Fibroblast of lung (primary cell): ENCODE measurements around the gene TSPAN16. TPM values are rescaled to one million over a fixed set of nuclear protein-coding genes. Genes with fewer than 3 reads are reported as not detected.

Experiments used
- DNase-seq, 2 donors: peaks; one replicate each; pipeline versions ENCODE4 v3.0.0 to v3.0.0-alpha.2; 2010; ENCODE audit warnings: low read depth in 2 of 2
- H2AFZ ChIP-seq: 2 replicates; pipeline ENCODE4 v1.5.1; 2012; ENCODE audit warnings: low read length, control low read depth, inconsistent platforms
- H3K27ac ChIP-seq: 2 replicates; pipeline ENCODE4 v1.5.1; 2011; ENCODE audit warnings: low read length, control low read depth; ENCODE audit not compliant: insufficient read depth
- H3K27me3 ChIP-seq: 2 replicates; pipeline ENCODE4 v1.5.1; 2011; ENCODE audit warnings: mild to moderate bottlenecking, low read length; ENCODE audit not compliant: control insufficient read depth, insufficient read depth
- H3K36me3 ChIP-seq: 2 replicates; pipeline ENCODE4 v1.5.1; 2011; ENCODE audit warnings: low read length; ENCODE audit not compliant: control insufficient read depth, insufficient read depth
- H3K4me1 ChIP-seq: 2 replicates; pipeline ENCODE4 v1.5.1; 2011; ENCODE audit warnings: low read length; ENCODE audit not compliant: control insufficient read depth, insufficient read depth; ENCODE audit errors: extremely low read depth
- H3K4me2 ChIP-seq: 2 replicates; pipeline ENCODE4 v1.5.1; 2011; ENCODE audit warnings: low read length, control low read depth; ENCODE audit not compliant: insufficient read depth; ENCODE audit errors: extremely low read depth
- H3K4me3 ChIP-seq, 4 experiments: fragments of 200-600 bp in 1 of 4; sonication (generic) in 1 of 4; replicated peaks in 1 of 4; 2 replicates each; pipeline ENCODE4 v1.5.1; 2011 to 2016; ENCODE audit warnings: low read length in 4 of 4, low read depth in 3 of 4, mild to moderate bottlenecking in 3 of 4, control low read depth in 2 of 4, inconsistent platforms in 1 of 4, mixed read lengths in 1 of 4; ENCODE audit not compliant: insufficient read depth in 1 of 4; ENCODE audit errors: control extremely low read depth in 1 of 4
- H3K79me2 ChIP-seq: 2 replicates; pipeline ENCODE4 v1.5.1; 2012; ENCODE audit warnings: mild to moderate bottlenecking, low read length, inconsistent platforms; ENCODE audit not compliant: control insufficient read depth, insufficient read depth
- H3K9ac ChIP-seq: 2 replicates; pipeline ENCODE4 v1.5.1; 2011; ENCODE audit warnings: mild to moderate bottlenecking, low read length, control low read depth; ENCODE audit not compliant: insufficient read depth
- H3K9me3 ChIP-seq: 2 replicates; pipeline ENCODE4 v1.5.1; 2012; ENCODE audit warnings: low read depth, low read length; ENCODE audit not compliant: control insufficient read depth, insufficient read depth
- H4K20me1 ChIP-seq: 2 replicates; pipeline ENCODE4 v1.5.1; 2011; ENCODE audit warnings: low read length; ENCODE audit not compliant: control insufficient read depth, insufficient read depth; ENCODE audit errors: extremely low read depth
- EZH2 ChIP-seq: IDR thresholded peaks from 2 replicates; pipeline ENCODE4 v1.5.1; 2012; ENCODE audit warnings: low read length, control low read depth, mild to moderate bottlenecking; ENCODE audit errors: missing control alignments
- polyA plus RNA-seq, 2 donors: library from polyadenylated mRNA; depleted of rRNA in 1 of 2; stranded (reverse) in 1 of 2; unstranded in 1 of 2; fragments of >200 nt; gene quantifications; 2 replicates each; pipeline ENCODE4 v1.2.1, GENCODE V29; 2011 to 2012; ENCODE audit warnings: missing spikeins in 1 of 2
- total RNA-seq: library from RNA; depleted of rRNA; stranded (reverse); fragments of >200 nt; gene quantifications from 2 replicates; pipeline ENCODE4 v1.2.1, GENCODE V29; 2014
- TF ChIP-seq, protein P1 (sequence below), 2 donors: IDR thresholded peaks in 1 of 2; conservative IDR thresholded peaks in 1 of 2; 1 replicate in 1 of 2; 2 replicates in 1 of 2; pipeline ENCODE4 v1.5.1; 2011 to 2012; ENCODE audit warnings: low read length in 2 of 2, control low read depth in 1 of 2, inconsistent platforms in 1 of 2, low read depth in 1 of 2, mild to moderate bottlenecking in 1 of 2

The TSPAN16 gene
- total and polyA plus RNA-seq, 2 donors (not counting 1 experiment from before 2014, with no cell fraction given): not detected

- no peak for TF ChIP-seq EZH2
- TF ChIP-seq, protein P1, sequence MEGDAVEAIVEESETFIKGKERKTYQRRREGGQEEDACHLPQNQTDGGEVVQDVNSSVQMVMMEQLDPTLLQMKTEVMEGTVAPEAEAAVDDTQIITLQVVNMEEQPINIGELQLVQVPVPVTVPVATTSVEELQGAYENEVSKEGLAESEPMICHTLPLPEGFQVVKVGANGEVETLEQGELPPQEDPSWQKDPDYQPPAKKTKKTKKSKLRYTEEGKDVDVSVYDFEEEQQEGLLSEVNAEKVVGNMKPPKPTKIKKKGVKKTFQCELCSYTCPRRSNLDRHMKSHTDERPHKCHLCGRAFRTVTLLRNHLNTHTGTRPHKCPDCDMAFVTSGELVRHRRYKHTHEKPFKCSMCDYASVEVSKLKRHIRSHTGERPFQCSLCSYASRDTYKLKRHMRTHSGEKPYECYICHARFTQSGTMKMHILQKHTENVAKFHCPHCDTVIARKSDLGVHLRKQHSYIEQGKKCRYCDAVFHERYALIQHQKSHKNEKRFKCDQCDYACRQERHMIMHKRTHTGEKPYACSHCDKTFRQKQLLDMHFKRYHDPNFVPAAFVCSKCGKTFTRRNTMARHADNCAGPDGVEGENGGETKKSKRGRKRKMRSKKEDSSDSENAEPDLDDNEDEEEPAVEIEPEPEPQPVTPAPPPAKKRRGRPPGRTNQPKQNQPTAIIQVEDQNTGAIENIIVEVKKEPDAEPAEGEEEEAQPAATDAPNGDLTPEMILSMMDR (conservative IDR thresholded peaks at IDR 0.05 in 1 of 2, IDR thresholded peaks at IDR 0.05 in 1 of 2; ENCODE audit: low read depth in 1 of 2, low read length in 2 of 2): no peak
- no peaks in the 10 kb centered on the region for H3K36me3 ChIP-seq
- H3K27ac ChIP-seq: no peak within 1 kb of the TSS
- H3K4me1 ChIP-seq: no peaks in the 10 kb centered on the region
- H3K9me3 ChIP-seq: no peaks in the 10 kb centered on the region
- peak within 1 kb of the TSS; percentile 99 for H3K4me2 ChIP-seq
- H3K9ac ChIP-seq: peak within 1 kb of the TSS; percentile 44
- H3K27me3 ChIP-seq: no peaks in the 10 kb centered on the region
- peak within 1 kb of the TSS; percentile 54 to 86 (median 84) for H3K4me3 ChIP-seq
- no peaks in the 10 kb centered on the region for H4K20me1 ChIP-seq
- H2AFZ ChIP-seq: no peak within 1 kb of the TSS
- DNase-seq: peak; percentile 80 to 85
- peaks cover 5% of the 10 kb centered on the region for H3K79me2 ChIP-seq
Measured at GRCh38 chr19:11355160-11356073, 59.5 kb downstream of the TSPAN16 start, which contains the start of gene PLPPR2. Gene PLPPR2, plus strand, starts transcription at chr19:11355432. Its CDS starts 2,242 bp downstream, at chr19:11357674.

DNA sequence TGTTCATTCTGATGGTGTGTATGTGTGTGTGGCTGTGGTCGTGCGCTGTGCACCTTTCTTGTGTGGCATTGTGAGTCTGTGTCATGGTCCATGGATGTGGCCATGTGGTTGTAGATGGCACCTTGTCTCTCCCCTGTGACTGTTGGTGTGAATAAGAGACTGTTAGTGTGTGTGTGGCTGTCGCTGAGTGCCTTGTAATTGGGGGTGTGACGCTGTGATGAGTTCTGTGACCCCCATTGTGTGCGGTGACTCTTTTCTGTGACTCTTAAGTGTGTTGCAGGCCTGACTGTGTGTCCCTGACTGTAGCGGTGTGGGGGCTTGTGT lies 60.1 kb downstream of the TSPAN16 start:
- Histone ChIP-seq H3K4me1 (no peaks in the 10 kb centered on the region), H3K27ac (no peak overlapping the region), H3K27me3 (no peaks in the 10 kb centered on the region), H3K9me3 (no peaks in the 10 kb centered on the region), H3K4me3 (peak overlapping the region; percentile 54 to 86 (median 84)), H3K4me2 (peak overlapping the region; percentile 99), H4K20me1 (no peaks in the 10 kb centered on the region), H3K79me2 (peaks cover 5% of the 10 kb centered on the region), H3K9ac (peak overlapping the region; percentile 26), H3K36me3 (peaks cover 2% of the 10 kb centered on the region), H2AFZ (no peak overlapping the region)
- TF ChIP-seq EZH2: no peak
- TF ChIP-seq, protein P1 (conservative IDR thresholded peaks at IDR 0.05 in 1 of 2, IDR thresholded peaks at IDR 0.05 in 1 of 2; ENCODE audit: low read depth in 1 of 2, low read length in 2 of 2): no peak
- no peak for DNase-seq

DNA sequence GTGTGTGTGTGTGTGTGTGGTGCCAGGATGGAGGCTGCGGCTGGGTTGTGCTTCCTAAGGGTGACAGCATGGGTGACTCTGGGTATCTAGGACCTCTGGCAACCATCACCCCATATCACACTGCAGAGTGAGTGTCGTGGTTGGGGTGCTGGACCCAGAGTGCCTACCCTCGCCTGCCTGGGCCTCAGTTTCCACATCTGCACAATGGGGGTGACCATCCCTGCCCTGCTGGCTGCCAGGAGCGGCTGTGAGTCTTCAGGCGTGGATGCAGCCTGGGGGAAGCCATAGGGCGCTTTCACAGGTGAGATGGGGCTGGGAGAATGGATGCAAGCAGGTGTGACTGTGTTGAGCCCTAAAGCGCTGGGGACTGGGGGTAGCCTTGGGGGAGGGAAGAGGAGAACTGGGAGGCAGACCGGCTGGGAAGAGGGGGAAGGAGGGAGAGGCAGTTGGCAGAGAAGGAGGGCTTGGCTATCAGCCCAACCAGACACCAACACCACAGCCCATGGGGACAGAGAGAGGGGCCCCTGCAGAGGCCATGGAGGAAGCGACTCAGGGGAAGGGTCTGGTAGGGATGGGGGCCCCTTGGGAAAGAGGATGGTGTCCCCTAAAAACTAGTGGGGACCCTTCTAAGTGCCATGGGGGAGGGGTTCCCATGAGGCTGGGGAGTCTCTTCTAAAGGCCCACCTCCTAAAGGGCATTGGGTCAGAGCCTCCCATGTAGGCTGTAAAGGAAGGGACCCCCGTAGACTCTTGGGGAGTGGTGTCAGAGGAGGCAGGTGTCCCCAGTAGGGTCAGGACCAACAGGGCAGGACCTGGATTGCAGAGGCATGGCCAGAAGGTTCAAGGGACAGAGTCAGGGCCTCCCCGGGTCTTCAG lies 61.0 kb downstream of the TSPAN16 start:
- no peaks in the 10 kb centered on the region for H4K20me1 ChIP-seq
- H3K36me3 ChIP-seq: peaks cover 8% of the 10 kb centered on the region
- TF ChIP-seq EZH2: no peak
- TF ChIP-seq, protein P1 (conservative IDR thresholded peaks at IDR 0.05 in 1 of 2, IDR thresholded peaks at IDR 0.05 in 1 of 2; ENCODE audit: low read depth in 1 of 2, low read length in 2 of 2): no peak
- DNase-seq: no peak
- H3K9me3 ChIP-seq: no peaks in the 10 kb centered on the region
- no peak overlapping the region for H2AFZ ChIP-seq
- no peaks in the 10 kb centered on the region for H3K27me3 ChIP-seq
- no peak overlapping the region for H3K9ac ChIP-seq
- H3K79me2 ChIP-seq: peaks cover 5% of the 10 kb centered on the region
- H3K27ac ChIP-seq: no peak overlapping the region
- peak overlapping the region; percentile 99 for H3K4me2 ChIP-seq
- no peaks in the 10 kb centered on the region for H3K4me1 ChIP-seq
- H3K4me3 ChIP-seq: peak overlapping the region in 1 of 4 experiments; percentile 83
